ENCODE measurements around the gene SLC9A9. TPM values are rescaled to one million over a fixed set of nuclear protein-coding genes. Genes with fewer than 3 reads are reported as not detected.
A peak's percentile ranks its signal among the peaks of the same experiment; 100 is the strongest.

The SLC9A9 gene
- polyA plus RNA-seq, 1 experiment, result 13.4 TPM

GRCh38 chr3:143784446-143784845 lies 63.8 kb downstream of the SLC9A9 start:
- TF ChIP-seq CTCF (IDR thresholded peaks at IDR 0.05; ENCODE audit: low read depth, low read length), result no peak
- ChIA-PET POLR2A (no interaction called here), CTCF (interaction anchor here (1.5 kb wide), 1 partner anchor 9 kb away, joined by 6 read pairs; no protein-coding TSS in a partner anchor)
- Histone ChIP-seq H3K27ac (ENCODE audit: low read depth, low read length) (no peak overlapping the region), H3K27me3 (ENCODE audit: control insufficient read depth, insufficient read depth, low read length) (no peaks in the 10 kb centered on the region), H3K9me3 (ENCODE audit: control insufficient read depth, insufficient read depth, low read length) (no peaks in the 10 kb centered on the region), H3K4me3 (ENCODE audit: low read depth, low read length) (no peak overlapping the region)
- DNase-seq (ENCODE audit: low read depth, low spot score), result no peak

- no peaks in the 10 kb centered on the region for H3K27me3 ChIP-seq (ENCODE audit: control insufficient read depth, insufficient read depth, low read length)
- no peak overlapping the region for H3K4me3 ChIP-seq (ENCODE audit: low read depth, low read length)
- ChIA-PET POLR2A (no interaction called here), CTCF (interaction anchor here (1.5 kb wide), 1 partner anchor 9 kb away, joined by 6 read pairs; no protein-coding TSS in a partner anchor)
- DNase-seq (ENCODE audit: low read depth, low spot score), result no peak
- no peak overlapping the region for H3K27ac ChIP-seq (ENCODE audit: low read depth, low read length)
- H3K9me3 ChIP-seq (ENCODE audit: control insufficient read depth, insufficient read depth, low read length), result no peaks in the 10 kb centered on the region
- TF ChIP-seq CTCF (IDR thresholded peaks at IDR 0.05; ENCODE audit: low read depth, low read length), result no peak
Measured at GRCh38 chr3:143783851-143784370, 64.4 kb downstream of the SLC9A9 start.

GRCh38 chr3:143775459-143775858 lies 72.8 kb downstream of the SLC9A9 start:
- no peak overlapping the region for H3K27ac ChIP-seq (ENCODE audit: low read depth, low read length)
- CTCF ChIA-PET, result interaction anchor here (0.5 to 1.8 kb wide), 14 partner anchors 8 to 1005 kb away, joined by 3 to 10 read pairs (median 5); no protein-coding TSS in a partner anchor
- H3K9me3 ChIP-seq (ENCODE audit: control insufficient read depth, insufficient read depth, low read length), result no peaks in the 10 kb centered on the region
- POLR2A ChIA-PET, result no interaction called here
- no peak for DNase-seq (ENCODE audit: low read depth, low spot score)
- TF ChIP-seq CTCF (IDR thresholded peaks at IDR 0.05; ENCODE audit: low read depth, low read length), result peak; percentile 66
- no peak overlapping the region for H3K4me3 ChIP-seq (ENCODE audit: low read depth, low read length)
- no peaks in the 10 kb centered on the region for H3K27me3 ChIP-seq (ENCODE audit: control insufficient read depth, insufficient read depth, low read length)

- no peak for TF ChIP-seq CTCF (IDR thresholded peaks at IDR 0.05; ENCODE audit: low read depth, low read length)
- DNase-seq (ENCODE audit: low read depth, low spot score), result no peak
- Histone ChIP-seq H3K4me3 (ENCODE audit: low read depth, low read length) (no peak overlapping the region), H3K9me3 (ENCODE audit: control insufficient read depth, insufficient read depth, low read length) (no peaks in the 10 kb centered on the region), H3K27ac (ENCODE audit: low read depth, low read length) (no peak overlapping the region), H3K27me3 (ENCODE audit: control insufficient read depth, insufficient read depth, low read length) (no peaks in the 10 kb centered on the region)
- ChIA-PET CTCF (no interaction called here), POLR2A (no interaction called here)
Measured at GRCh38 chr3:143771939-143772338, 76.3 kb downstream of the SLC9A9 start.

- Histone ChIP-seq H3K27ac (ENCODE audit: low read depth, low read length) (no peak overlapping the region), H3K9me3 (ENCODE audit: control insufficient read depth, insufficient read depth, low read length) (no peaks in the 10 kb centered on the region), H3K27me3 (ENCODE audit: control insufficient read depth, insufficient read depth, low read length) (no peaks in the 10 kb centered on the region), H3K4me3 (ENCODE audit: low read depth, low read length) (no peak overlapping the region)
- DNase-seq (ENCODE audit: low read depth, low spot score), result no peak
- CTCF ChIA-PET, result no interaction called here
- POLR2A ChIA-PET, result no interaction called here
- TF ChIP-seq CTCF (IDR thresholded peaks at IDR 0.05; ENCODE audit: low read depth, low read length), result no peak
Measured at GRCh38 chr3:143771258-143771657, 77.0 kb downstream of the SLC9A9 start.

Data from AG04450 (cell line).